ENCODE results near the gene TEAD3. TPM values are rescaled to one million over a fixed set of nuclear protein-coding genes. Genes with fewer than 3 reads are reported as not detected.

TEAD3 gene
- total RNA-seq, 4 donors from 2014 or later, result 58.3 to 122 (median 72.5) TPM

GRCh38 chr6:35476004-35476403 lies 20.9 kb downstream of the TEAD3 start:
- no peak for ATAC-seq
- peaks cover 0 to 99% of the 10 kb centered on the region in 2 donors for H3K36me3 ChIP-seq
- H3K27ac ChIP-seq, result no peak overlapping the region
- no peaks in the 10 kb centered on the region for H3K27me3 ChIP-seq
- H3K4me1 ChIP-seq, result peaks cover 0 to 45% (median 0%) of the 10 kb centered on the region in 3 donors
- TF ChIP-seq EP300 (IDR thresholded peaks at IDR 0.05) (no peak), POLR2A (IDR thresholded peaks at IDR 0.05) (no peak), POLR2AphosphoS5 (IDR thresholded peaks at IDR 0.05) (no peak), CTCF (IDR thresholded peaks at IDR 0.05) (no peak)
- H3K4me3 ChIP-seq, result no peak overlapping the region
- WGBS, 2 donors (ENCODE audit: low coverage in 1 of 2), result 81% methylated on average over 6 of the region's 14 CpGs; no CpG with 5 or more reads in 1 of the 2 donors
- H3K9me3 ChIP-seq, result no peaks in the 10 kb centered on the region

GRCh38 chr6:35475573-35475972 lies 21.3 kb downstream of the TEAD3 start:
- Histone ChIP-seq H3K27me3 (no peaks in the 10 kb centered on the region), H3K27ac (peak overlapping the region in 2 of 4 donors; percentile 18 to 34), H3K9me3 (no peaks in the 10 kb centered on the region), H3K36me3 (peaks cover 0 to 100% of the 10 kb centered on the region in 2 donors), H3K4me1 (peaks cover 0 to 45% (median 0%) of the 10 kb centered on the region in 3 donors), H3K4me3 (no peak overlapping the region)
- no peak for TF ChIP-seq CTCF (IDR thresholded peaks at IDR 0.05)
- no peak for TF ChIP-seq POLR2A (IDR thresholded peaks at IDR 0.05)
- TF ChIP-seq EP300 (IDR thresholded peaks at IDR 0.05), result no peak
- TF ChIP-seq POLR2AphosphoS5 (IDR thresholded peaks at IDR 0.05), result no peak
- no peak for ATAC-seq
- WGBS, 2 donors (ENCODE audit: low coverage in 1 of 2), result no CpG with 5 or more reads among the region's 4 CpGs

GRCh38 chr6:35474942-35475570 lies 21.8 kb downstream of the TEAD3 start:
- WGBS, 2 donors (ENCODE audit: low coverage in 1 of 2), result 63% methylated on average over 7 of the region's 20 CpGs; no CpG with 5 or more reads in 1 of the 2 donors
- TF ChIP-seq POLR2A (IDR thresholded peaks at IDR 0.05) (no peak), POLR2AphosphoS5 (IDR thresholded peaks at IDR 0.05) (no peak), CTCF (IDR thresholded peaks at IDR 0.05) (no peak), EP300 (IDR thresholded peaks at IDR 0.05) (no peak)
- Histone ChIP-seq H3K27ac (peak overlapping the region in 2 of 4 donors; percentile 18 to 34), H3K4me3 (no peak overlapping the region), H3K36me3 (peaks cover 0 to 100% of the 10 kb centered on the region in 2 donors), H3K4me1 (peaks cover 0 to 49% (median 0%) of the 10 kb centered on the region in 3 donors), H3K27me3 (no peaks in the 10 kb centered on the region), H3K9me3 (no peaks in the 10 kb centered on the region)
- ATAC-seq, result no peak

- no peak for TF ChIP-seq POLR2A (IDR thresholded peaks at IDR 0.05)
- no peak for TF ChIP-seq CTCF (IDR thresholded peaks at IDR 0.05)
- peak; percentile 54 for TF ChIP-seq POLR2AphosphoS5 (IDR thresholded peaks at IDR 0.05)
- WGBS, 2 donors (ENCODE audit: low coverage in 1 of 2), result no CpG with 5 or more reads among the region's 14 CpGs
- Histone ChIP-seq H3K4me1 (peaks cover 0 to 56% (median 0%) of the 10 kb centered on the region in 3 donors), H3K9me3 (no peaks in the 10 kb centered on the region), H3K27ac (peak overlapping the region in 3 of 4 donors; percentile 8 to 34 (median 33)), H3K27me3 (no peaks in the 10 kb centered on the region), H3K4me3 (no peak overlapping the region), H3K36me3 (peaks cover 0 to 98% of the 10 kb centered on the region in 2 donors)
- no peak for ATAC-seq
Observed at GRCh38 chr6:35474131-35474941, 22.5 kb downstream of the TEAD3 start.
